Keratinocyte (primary cell): ENCODE data around the gene RPL13. TPM values are rescaled to one million over a fixed set of nuclear protein-coding genes. Genes with fewer than 3 reads are reported as not detected.

Experiments
- DNase-seq: peaks from one replicate; pipeline ENCODE4 v3.0.0-alpha.2; 2011; ENCODE audit warnings: low read depth, missing footprints, low spot score
- FAIRE-seq: peaks from 2 replicates; lab custom pipeline; 2011; peaks lifted over from hg19 to GRCh38; lab: Jason Lieb, UNC
- H2AFZ ChIP-seq: 2 replicates; pipeline ENCODE4 v1.6.0; 2012; ENCODE audit warnings: low read length, control low read depth, inconsistent platforms; ENCODE audit not compliant: control insufficient read depth
- H3K27ac ChIP-seq: 2 replicates; pipeline ENCODE4 v1.5.1; 2011; ENCODE audit warnings: low read length; ENCODE audit not compliant: control insufficient read depth, insufficient read depth
- H3K27me3 ChIP-seq: 3 replicates; pipeline ENCODE4 v1.6.0; 2011; ENCODE audit warnings: low read length; ENCODE audit not compliant: control insufficient read depth, insufficient read depth; ENCODE audit errors: extremely low read depth
- H3K36me3 ChIP-seq, 2 experiments: 2 replicates in 1 of 2; 3 replicates in 1 of 2; pipeline ENCODE4 v1.5.1; 2011; ENCODE audit warnings: low read length in 2 of 2, mild to moderate bottlenecking in 1 of 2; ENCODE audit not compliant: control insufficient read depth in 2 of 2, insufficient read depth in 2 of 2; ENCODE audit errors: extremely low read depth in 1 of 2
- H3K4me1 ChIP-seq: 3 replicates; pipeline ENCODE4 v1.5.1; 2011; ENCODE audit warnings: low read length; ENCODE audit not compliant: control insufficient read depth, insufficient read depth; ENCODE audit errors: extremely low read depth
- H3K4me2 ChIP-seq: 3 replicates; pipeline ENCODE4 v1.6.0; 2011; ENCODE audit warnings: low read depth, low read length; ENCODE audit not compliant: control insufficient read depth, insufficient read depth; ENCODE audit errors: extremely low read depth
- H3K4me3 ChIP-seq, 3 experiments: fragments of 200-600 bp in 1 of 3; sonication (generic) in 1 of 3; 2 replicates in 2 of 3; 3 replicates in 1 of 3; pipeline ENCODE4 v1.5.1; 2011 to 2016; ENCODE audit warnings: low read length in 3 of 3, mild to moderate bottlenecking in 3 of 3, control low read depth in 2 of 3, inconsistent platforms in 1 of 3, low read depth in 1 of 3, mixed read lengths in 1 of 3, mixed run types in 1 of 3, moderate library complexity in 1 of 3; ENCODE audit not compliant: control insufficient read depth in 2 of 3, insufficient read depth in 2 of 3; ENCODE audit errors: extremely low read depth in 1 of 3
- H3K79me2 ChIP-seq: 2 replicates; pipeline ENCODE4 v1.6.0; 2012; ENCODE audit warnings: low read length; ENCODE audit not compliant: control insufficient read depth, insufficient read depth
- H3K9ac ChIP-seq: 3 replicates; pipeline ENCODE4 v1.6.0; 2011; ENCODE audit warnings: low read length; ENCODE audit not compliant: control insufficient read depth, insufficient read depth; ENCODE audit errors: extremely low read depth
- H3K9me1 ChIP-seq: 3 replicates; pipeline ENCODE4 v1.6.0; 2011; ENCODE audit warnings: low read length; ENCODE audit not compliant: control insufficient read depth, insufficient read depth; ENCODE audit errors: extremely low read depth
- H3K9me3 ChIP-seq: 2 replicates; pipeline ENCODE4 v1.5.1; 2012; ENCODE audit warnings: low read depth, low read length; ENCODE audit not compliant: control insufficient read depth
- H4K20me1 ChIP-seq: 3 replicates; pipeline ENCODE4 v1.6.0; 2011; ENCODE audit warnings: low read length; ENCODE audit not compliant: control insufficient read depth, insufficient read depth; ENCODE audit errors: extremely low read depth
- CTCF ChIP-seq, 3 experiments: IDR thresholded peaks in 1 of 3; conservative IDR thresholded peaks in 1 of 3; optimal IDR thresholded peaks in 1 of 3; 2 replicates in 2 of 3; 3 replicates in 1 of 3; pipeline versions ENCODE3 to v1.5.1; 2011; ENCODE audit warnings: low read length in 3 of 3, mild to moderate bottlenecking in 3 of 3, moderate library complexity in 2 of 3, control low read depth in 1 of 3, inconsistent platforms in 1 of 3; ENCODE audit not compliant: insufficient read depth in 2 of 3; ENCODE audit errors: extremely low read depth in 1 of 3
- EZH2 ChIP-seq: IDR thresholded peaks from one replicate; pipeline ENCODE4 v1.6.1; 2012; ENCODE audit warnings: inconsistent platforms, mild to moderate bottlenecking, low read length, moderate library complexity
- dilution Hi-C: fragments of 300-500 bp; cut with MboI; formaldehyde crosslinking; loops from one replicate; pipeline ENCODE4 v1.7.0; 2020; ENCODE audit warnings: low sequenced_read_pairs; ENCODE audit not compliant: extremely low pct_ligation_motif_present
- polyA plus RNA-seq, 5 experiments: library from polyadenylated mRNA; depleted of rRNA in 3 of 5; stranded (reverse) in 3 of 5; stranded (forward) in 1 of 5; unstranded in 1 of 5; fragments of >200 nt; gene quantifications; 1 replicate in 1 of 5; 2 replicates in 3 of 5; 3 replicates in 1 of 5; pipeline versions ENCODE4 v1.2.1 to v1.2.3, GENCODE V29; 2011 to 2012; ENCODE audit warnings: missing spikeins in 2 of 5, low read depth in 1 of 5, low replicate concordance in 1 of 5

Gene RPL13
- polyA plus RNA-seq, 1 donor (not counting 4 experiments of a cell fraction or from before 2014, with no cell fraction given): 2,095 TPM

GRCh38 chr16:89519881-89520280 is 40.6 kb upstream of the RPL13 start:
- Histone ChIP-seq H3K9ac (no peak overlapping the region), H4K20me1 (peaks cover 8% of the 10 kb centered on the region), H3K4me3 (no peak overlapping the region), H3K27ac (no peak overlapping the region), H3K9me3 (no peaks in the 10 kb centered on the region), H3K4me2 (no peak overlapping the region), H3K4me1 (no peaks in the 10 kb centered on the region), H3K27me3 (no peaks in the 10 kb centered on the region), H3K36me3 (peaks cover 32 to 48% of the 10 kb centered on the region in 2 experiments), H2AFZ (no peak overlapping the region), H3K9me1 (no peaks in the 10 kb centered on the region), H3K79me2 (peaks cover 69% of the 10 kb centered on the region)
- TF ChIP-seq EZH2: no peak
- no peak for TF ChIP-seq CTCF (optimal IDR thresholded peaks at IDR 0.05 in 1 of 3, IDR thresholded peaks at IDR 0.05 in 1 of 3, conservative IDR thresholded peaks at IDR 0.05 in 1 of 3; ENCODE audit: extremely low read depth in 1 of 3, insufficient read depth in 2 of 3, low read length in 3 of 3)
- DNase-seq (no peak), FAIRE-seq (no peak)
- dilution Hi-C loops: no loop called here

GRCh38 chr16:89522287-89522686 is 38.2 kb upstream of the RPL13 start:
- no peak overlapping the region for H3K4me2 ChIP-seq
- no peaks in the 10 kb centered on the region for H3K9me3 ChIP-seq
- H3K9ac ChIP-seq: no peak overlapping the region
- H2AFZ ChIP-seq: no peak overlapping the region
- no peak overlapping the region for H3K27ac ChIP-seq
- H3K4me3 ChIP-seq: no peak overlapping the region
- H4K20me1 ChIP-seq: peaks cover 8% of the 10 kb centered on the region
- no peak for TF ChIP-seq CTCF (optimal IDR thresholded peaks at IDR 0.05 in 1 of 3, IDR thresholded peaks at IDR 0.05 in 1 of 3, conservative IDR thresholded peaks at IDR 0.05 in 1 of 3; ENCODE audit: extremely low read depth in 1 of 3, insufficient read depth in 2 of 3, low read length in 3 of 3)
- TF ChIP-seq EZH2: no peak
- dilution Hi-C loops: no loop called here
- no peak for FAIRE-seq
- DNase-seq: no peak
- peaks cover 65% of the 10 kb centered on the region for H3K79me2 ChIP-seq
- H3K36me3 ChIP-seq: peaks cover 47 to 52% of the 10 kb centered on the region in 2 experiments
- H3K27me3 ChIP-seq: no peaks in the 10 kb centered on the region
- no peaks in the 10 kb centered on the region for H3K9me1 ChIP-seq
- H3K4me1 ChIP-seq: no peaks in the 10 kb centered on the region
